HG03045 (cell line): ENCODE data around the gene FRYL.
"Not testable (repeated sequence)": the region's sequence is repeated elsewhere in the genome, so short reads cannot be mapped to it uniquely, and the experiment has no call there.

ENCODE experiments used
- ATAC-seq: cut with Tn5 transposase; IDR thresholded peaks from one replicate; pipeline ENCODE4 v1.9.1; 2021; ENCODE audit warnings: mild to moderate bottlenecking, moderate library complexity; ENCODE audit not compliant: unreplicated experiment

FRYL gene

GRCh38 chr4:48786549-48786948 lies 6.5 kb upstream of the FRYL start:
- ATAC-seq = no peak

GRCh38 chr4:48785302-48785701 lies 5.2 kb upstream of the FRYL start:
- no peak for ATAC-seq

GRCh38 chr4:48781968-48782367 lies 1.9 kb upstream of the FRYL start:
- no peak for ATAC-seq

GRCh38 chr4:48780865-48781214 lies 761 bp upstream of the FRYL start:
- ATAC-seq = no peak

GRCh38 chr4:48779095-48779997 lies 733 bp downstream of the FRYL start:
- ATAC-seq = peak; percentile 43

- no peak for ATAC-seq
Measured at GRCh38 chr4:48778431-48779094, 1.5 kb downstream of the FRYL start.

- no peak for ATAC-seq
Measured at GRCh38 chr4:48777739-48778138, 2.3 kb downstream of the FRYL start.

- ATAC-seq = no peak
Measured at GRCh38 chr4:48774760-48775710, 5.0 kb downstream of the FRYL start.

- no peak for ATAC-seq
Measured at GRCh38 chr4:48772556-48772955, 7.5 kb downstream of the FRYL start.

GRCh38 chr4:48767055-48767929 lies 12.8 kb downstream of the FRYL start:
- no peak for ATAC-seq

GRCh38 chr4:48766131-48766792 lies 13.8 kb downstream of the FRYL start:
- no peak for ATAC-seq

GRCh38 chr4:48762408-48762807 lies 17.7 kb downstream of the FRYL start:
- no peak for ATAC-seq

- ATAC-seq = no peak
Measured at GRCh38 chr4:48761286-48761685, 18.8 kb downstream of the FRYL start.

- ATAC-seq = not testable (repeated sequence)
Measured at GRCh38 chr4:48758703-48759102, 21.4 kb downstream of the FRYL start.

GRCh38 chr4:48756689-48757220 lies 23.3 kb downstream of the FRYL start:
- ATAC-seq = no peak

- ATAC-seq = no peak
Measured at GRCh38 chr4:48755281-48755680, 24.8 kb downstream of the FRYL start.

- ATAC-seq = no peak
Measured at GRCh38 chr4:48753159-48753558, 26.9 kb downstream of the FRYL start.

GRCh38 chr4:48752726-48753125 lies 27.4 kb downstream of the FRYL start:
- ATAC-seq = no peak

- no peak for ATAC-seq
Measured at GRCh38 chr4:48752246-48752645, 27.8 kb downstream of the FRYL start.
